ENCODE data around the gene LILRB3. TPM values are rescaled to one million over a fixed set of nuclear protein-coding genes. Genes with fewer than 3 reads are reported as not detected.

LILRB3 gene
- polyA plus RNA-seq, 1 donor (not counting 4 experiments of a cell fraction or from before 2014, with no cell fraction given), result not detected

GRCh38 chr19:54231077-54231931 is 8.5 kb upstream of the LILRB3 start:
- FAIRE-seq (no peak), DNase-seq (ENCODE audit: low read depth, low spot score) (no peak)
- H3K9ac ChIP-seq (ENCODE audit: control insufficient read depth, extremely low read depth, insufficient read depth, low read length), result no peak overlapping the region
- TF ChIP-seq EZH2 (IDR thresholded peaks at IDR 0.05; ENCODE audit: low read length) (no peak), CTCF (optimal IDR thresholded peaks at IDR 0.05 in 1 of 3, IDR thresholded peaks at IDR 0.05 in 1 of 3, conservative IDR thresholded peaks at IDR 0.05 in 1 of 3; ENCODE audit: extremely low read depth in 1 of 3, insufficient read depth in 2 of 3, low read length in 3 of 3) (peak; percentile 82 to 99 (median 85))
- no peaks in the 10 kb centered on the region for H3K9me1 ChIP-seq (ENCODE audit: control insufficient read depth, extremely low read depth, insufficient read depth, low read length)
- H3K27ac ChIP-seq (ENCODE audit: control insufficient read depth, insufficient read depth, low read length), result no peak overlapping the region
- H3K79me2 ChIP-seq (ENCODE audit: control insufficient read depth, insufficient read depth, low read length), result no peaks in the 10 kb centered on the region
- no peaks in the 10 kb centered on the region for H3K4me1 ChIP-seq (ENCODE audit: control insufficient read depth, extremely low read depth, insufficient read depth, low read length)
- H3K9me3 ChIP-seq (ENCODE audit: control insufficient read depth, low read depth, low read length), result no peaks in the 10 kb centered on the region
- no peak overlapping the region for H3K4me3 ChIP-seq (ENCODE audit: control insufficient read depth in 2 of 3, extremely low read depth in 1 of 3, insufficient read depth in 2 of 3, low read depth in 1 of 3, low read length in 3 of 3)
- dilution Hi-C loops (cut with MboI; ENCODE audit: extremely low pct_ligation_motif_present, low sequenced_read_pairs), result no loop called here
- no peaks in the 10 kb centered on the region for H3K36me3 ChIP-seq (ENCODE audit: control insufficient read depth in 2 of 2, extremely low read depth in 1 of 2, insufficient read depth in 2 of 2, low read length in 2 of 2)
- H3K27me3 ChIP-seq (ENCODE audit: control insufficient read depth, extremely low read depth, insufficient read depth, low read length), result no peaks in the 10 kb centered on the region
- H4K20me1 ChIP-seq (ENCODE audit: control insufficient read depth, extremely low read depth, insufficient read depth, low read length), result no peaks in the 10 kb centered on the region
- H3K4me2 ChIP-seq (ENCODE audit: control insufficient read depth, extremely low read depth, insufficient read depth, low read depth, low read length), result no peak overlapping the region
- no peak overlapping the region for H2AFZ ChIP-seq (ENCODE audit: control insufficient read depth, low read length)

DNA sequence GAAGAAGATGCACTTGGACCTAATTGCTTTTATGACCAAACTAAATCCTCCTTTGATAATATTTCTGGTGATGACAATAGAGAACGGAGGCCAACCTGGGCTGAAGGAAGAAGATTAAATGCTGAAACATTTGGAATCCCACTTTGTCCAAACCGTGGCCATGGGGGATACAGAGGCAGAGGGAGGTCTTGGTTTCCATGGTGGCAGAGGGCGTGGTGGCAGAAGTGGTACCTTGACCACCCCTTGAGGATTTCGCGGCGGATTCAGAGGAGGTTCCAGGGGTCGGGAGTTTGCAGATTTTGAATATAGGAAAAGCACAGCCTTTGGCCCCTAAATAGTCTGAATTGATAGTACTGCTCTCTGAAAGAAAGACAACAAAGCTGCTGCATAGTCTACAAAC is 7.2 kb upstream of the LILRB3 start:
- TF ChIP-seq EZH2 (IDR thresholded peaks at IDR 0.05; ENCODE audit: low read length), result no peak
- TF ChIP-seq CTCF (optimal IDR thresholded peaks at IDR 0.05 in 1 of 3, IDR thresholded peaks at IDR 0.05 in 1 of 3, conservative IDR thresholded peaks at IDR 0.05 in 1 of 3; ENCODE audit: extremely low read depth in 1 of 3, insufficient read depth in 2 of 3, low read length in 3 of 3), result no peak
- no peak for FAIRE-seq
- no peaks in the 10 kb centered on the region for H3K36me3 ChIP-seq (ENCODE audit: control insufficient read depth in 2 of 2, extremely low read depth in 1 of 2, insufficient read depth in 2 of 2, low read length in 2 of 2)
- H3K9ac ChIP-seq (ENCODE audit: control insufficient read depth, extremely low read depth, insufficient read depth, low read length), result no peak overlapping the region
- H3K4me2 ChIP-seq (ENCODE audit: control insufficient read depth, extremely low read depth, insufficient read depth, low read depth, low read length), result no peak overlapping the region
- H3K27me3 ChIP-seq (ENCODE audit: control insufficient read depth, extremely low read depth, insufficient read depth, low read length), result no peaks in the 10 kb centered on the region
- DNase-seq (ENCODE audit: low read depth, low spot score), result no peak
- H3K27ac ChIP-seq (ENCODE audit: control insufficient read depth, insufficient read depth, low read length), result no peak overlapping the region
- dilution Hi-C loops (cut with MboI; ENCODE audit: extremely low pct_ligation_motif_present, low sequenced_read_pairs), result no loop called here
- no peak overlapping the region for H3K4me3 ChIP-seq (ENCODE audit: control insufficient read depth in 2 of 3, extremely low read depth in 1 of 3, insufficient read depth in 2 of 3, low read depth in 1 of 3, low read length in 3 of 3)
- H3K9me1 ChIP-seq (ENCODE audit: control insufficient read depth, extremely low read depth, insufficient read depth, low read length), result no peaks in the 10 kb centered on the region
- no peak overlapping the region for H2AFZ ChIP-seq (ENCODE audit: control insufficient read depth, low read length)
- H3K9me3 ChIP-seq (ENCODE audit: control insufficient read depth, low read depth, low read length), result no peaks in the 10 kb centered on the region
- H3K4me1 ChIP-seq (ENCODE audit: control insufficient read depth, extremely low read depth, insufficient read depth, low read length), result no peaks in the 10 kb centered on the region
- no peaks in the 10 kb centered on the region for H3K79me2 ChIP-seq (ENCODE audit: control insufficient read depth, insufficient read depth, low read length)
- no peaks in the 10 kb centered on the region for H4K20me1 ChIP-seq (ENCODE audit: control insufficient read depth, extremely low read depth, insufficient read depth, low read length)
